Measurements from ENCODE around the gene NUDT1.

Gene NUDT1

DNA sequence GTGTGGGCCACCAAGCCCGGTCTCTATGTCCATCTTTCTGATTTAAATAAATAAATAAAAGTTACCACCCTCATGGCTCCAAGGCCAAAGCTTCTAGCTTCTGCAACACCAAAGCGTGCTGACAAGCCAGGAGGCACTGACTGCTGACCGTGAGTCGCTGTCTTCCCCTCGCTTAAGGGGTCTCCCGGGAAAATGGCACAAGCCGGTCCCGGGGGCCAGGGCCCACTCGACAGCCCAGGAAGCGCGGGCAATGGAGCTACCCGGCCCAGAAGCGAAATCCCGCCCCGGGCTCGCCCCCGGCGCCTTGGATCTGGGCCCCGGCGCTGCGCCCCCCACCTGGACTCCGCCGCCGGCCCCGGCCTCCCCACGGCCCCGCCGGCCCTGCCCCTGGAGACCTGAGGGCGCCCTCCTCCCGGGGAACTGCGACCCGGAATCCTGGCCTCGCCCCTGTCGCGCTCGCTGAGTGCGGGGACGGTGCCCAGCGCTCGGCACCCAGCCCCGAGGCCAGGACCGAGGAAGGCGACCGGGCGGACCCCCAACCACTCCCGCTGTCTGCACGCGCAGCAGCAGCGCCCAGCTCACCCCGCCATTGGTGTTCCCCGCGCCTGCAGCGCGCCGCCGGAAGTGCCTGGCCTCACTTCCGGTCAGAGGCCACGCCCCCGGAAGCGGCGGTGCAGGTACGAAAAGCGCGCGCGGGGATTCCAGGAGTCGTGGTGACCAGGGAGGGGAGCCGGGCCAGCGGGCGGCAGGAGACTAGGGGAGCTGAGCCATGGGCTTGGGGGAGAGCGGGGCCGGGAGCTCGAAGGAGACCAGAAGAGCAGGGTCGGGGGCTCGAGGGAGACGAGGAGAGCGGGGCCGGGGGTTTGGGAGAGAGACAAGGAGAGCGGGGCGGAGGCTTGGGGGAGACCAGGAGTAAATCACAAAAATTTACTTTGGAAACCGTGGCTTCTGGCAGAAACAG lies at the start of gene NUDT1, which contains the start of gene MRM2:
Gene NUDT1, plus strand, starts transcription at position 647 of the 961 bp plus-strand sequence. CDS start 2,349 bp downstream, outside the sequence.
Gene MRM2, minus strand, starts transcription at position 626 of the 961 bp plus-strand sequence. Its CDS starts 36 bp downstream, at position 590.
- DNase-seq = peak; percentile 92

DNA sequence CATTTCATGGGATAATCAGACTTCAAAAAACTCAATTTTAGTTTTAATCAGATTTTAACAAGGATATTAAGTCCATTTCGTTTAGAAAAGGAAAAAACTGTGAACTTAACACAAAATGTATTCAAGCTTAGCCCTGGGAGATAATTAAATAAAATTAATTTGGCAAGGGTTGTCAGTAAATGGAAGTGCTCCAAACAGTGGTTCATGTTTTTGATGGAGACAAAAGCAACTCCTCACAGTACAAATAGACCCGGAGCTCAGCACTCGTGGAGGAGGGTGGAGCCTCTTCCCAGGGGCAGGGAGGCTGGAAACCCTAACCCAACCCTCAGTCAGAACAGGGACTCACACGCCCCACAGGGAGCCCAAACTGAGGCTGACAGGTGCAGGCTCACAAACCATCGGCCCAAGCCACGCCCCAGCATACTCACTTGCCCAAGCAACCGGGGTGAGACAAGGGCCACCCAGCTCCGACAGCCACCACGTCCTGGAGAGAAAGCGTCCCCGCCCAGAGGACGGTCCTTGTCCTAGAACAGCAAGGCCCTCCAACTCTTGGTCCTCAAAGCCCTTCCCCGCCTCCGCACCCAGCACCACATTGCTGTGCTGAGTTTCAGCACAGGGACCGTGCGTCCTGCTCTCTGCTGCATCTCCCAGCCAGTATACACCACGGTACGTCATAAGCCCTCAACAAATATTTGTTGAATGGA lies 49.0 kb upstream of the NUDT1 start:
- no peak for DNase-seq

DNA sequence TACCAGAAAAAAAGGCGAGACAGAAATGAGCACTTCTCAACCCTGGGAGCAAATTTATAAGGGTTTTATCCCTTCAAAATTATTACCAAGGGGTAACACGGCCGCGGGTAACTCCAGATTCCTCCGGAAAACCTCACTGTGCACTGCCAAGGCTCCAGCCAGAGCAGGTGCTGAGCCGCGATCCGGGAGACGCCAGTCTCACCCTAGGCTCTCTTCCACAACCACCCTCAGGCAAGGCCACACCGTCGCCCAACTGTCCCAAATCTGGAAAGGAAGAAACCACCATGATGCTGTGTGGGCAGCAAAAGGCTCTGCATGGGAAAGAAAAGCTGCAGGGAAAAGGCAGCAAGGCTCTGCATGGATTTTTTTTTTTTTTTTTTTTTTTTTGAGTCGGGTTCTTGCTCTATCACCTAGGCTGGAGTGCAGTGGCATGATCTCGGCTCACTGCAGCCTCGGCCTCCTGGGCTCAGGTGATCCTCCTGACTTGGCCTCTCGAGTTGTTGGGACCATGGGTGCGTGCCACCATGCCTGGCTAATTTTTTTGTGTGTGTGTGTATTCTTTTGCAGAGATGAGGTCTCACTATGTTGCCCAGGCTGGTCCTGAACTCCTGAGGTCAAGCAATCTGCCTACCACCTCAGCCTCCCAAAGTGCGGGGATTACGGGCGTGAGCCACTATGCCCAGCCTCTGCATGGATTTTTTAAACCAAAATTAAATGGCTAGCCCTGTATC lies 48.3 kb upstream of the NUDT1 start:
- DNase-seq = no peak

DNA sequence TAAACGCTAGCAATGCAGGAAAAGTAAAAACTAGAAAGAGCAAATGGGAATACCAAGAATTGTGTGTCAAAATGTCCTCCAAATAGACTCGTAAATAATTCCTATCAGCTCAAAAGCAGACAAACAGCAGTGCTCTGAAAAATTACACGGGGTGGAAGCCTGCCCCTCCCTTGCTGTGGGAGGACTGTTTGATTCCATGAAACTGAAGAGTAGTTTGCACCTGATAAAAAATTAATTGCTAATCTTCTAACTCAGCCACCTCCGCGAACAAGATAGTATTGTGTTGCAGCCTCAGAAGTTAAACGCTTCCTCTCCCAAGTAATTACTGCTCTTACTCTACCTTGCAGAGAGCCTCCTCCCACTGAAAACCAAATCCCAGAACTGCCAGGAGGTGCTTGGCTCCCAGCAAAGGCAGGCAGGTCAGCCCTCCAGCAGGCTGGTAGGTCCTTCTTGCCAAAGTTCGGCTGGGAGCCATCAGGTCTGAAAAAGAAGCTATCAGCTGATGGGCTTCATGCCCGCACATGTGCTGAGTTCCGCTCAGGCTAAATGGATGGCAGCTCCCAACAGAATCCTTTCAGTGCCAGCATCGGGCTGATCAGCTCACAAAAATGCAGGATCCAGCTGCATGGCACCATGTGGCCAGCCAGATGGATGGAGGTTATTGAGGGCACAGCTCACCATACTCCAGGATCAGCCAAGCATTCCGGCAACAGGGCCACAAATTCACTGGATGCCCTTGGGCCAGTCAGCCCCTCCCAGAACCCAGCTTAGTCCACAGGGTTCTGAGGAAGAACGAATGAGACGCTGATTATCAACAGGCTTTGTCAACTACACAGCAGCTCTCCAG lies 46.4 kb upstream of the NUDT1 start:
- DNase-seq = no peak

DNA sequence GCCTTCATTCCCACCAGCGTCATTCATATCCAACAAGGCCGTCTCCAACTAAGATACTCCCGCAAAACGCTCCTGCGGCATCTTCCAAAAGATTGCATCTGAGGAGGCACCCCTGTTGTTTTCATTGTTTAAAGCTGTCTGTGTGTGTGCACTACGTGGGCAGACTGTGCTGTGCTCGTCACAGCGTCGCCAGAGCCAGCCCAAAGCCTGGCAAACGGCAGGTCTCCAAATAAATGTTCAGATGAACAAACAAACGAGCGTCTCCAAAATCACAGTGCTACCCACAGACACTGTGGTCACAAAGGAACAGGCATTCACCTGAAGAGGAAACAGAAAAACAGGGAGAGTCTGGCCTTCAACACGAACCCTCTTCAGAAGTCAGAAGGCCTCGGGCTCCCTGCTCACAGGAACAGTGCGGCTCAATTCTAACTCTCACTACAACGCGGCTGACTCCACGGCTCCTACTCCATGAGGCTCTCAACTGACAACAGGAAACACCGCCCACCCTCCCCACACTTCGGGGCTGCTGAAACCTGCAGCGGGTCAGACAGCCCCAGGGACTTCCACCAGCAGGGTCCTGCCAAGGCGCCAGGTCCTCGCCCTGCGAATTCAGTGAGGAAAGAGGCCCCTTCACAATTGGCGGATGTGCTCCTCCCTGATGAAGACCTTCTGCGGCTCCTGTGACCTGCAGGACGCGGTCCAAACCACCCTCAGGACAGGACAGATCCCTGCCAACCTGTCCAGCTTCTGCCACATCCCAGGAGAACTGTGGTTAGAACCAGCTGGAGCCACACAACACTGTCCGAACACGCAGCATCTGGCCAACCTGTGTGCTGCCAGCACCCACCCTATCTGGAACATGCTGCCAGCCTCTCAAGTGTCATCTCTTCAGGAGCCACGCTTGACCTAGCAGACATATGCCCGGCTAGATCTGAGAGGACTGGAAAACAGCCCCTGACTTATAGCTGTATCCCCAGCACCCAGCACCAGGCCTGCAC lies 45.3 kb upstream of the NUDT1 start:
- DNase-seq = no peak

DNA sequence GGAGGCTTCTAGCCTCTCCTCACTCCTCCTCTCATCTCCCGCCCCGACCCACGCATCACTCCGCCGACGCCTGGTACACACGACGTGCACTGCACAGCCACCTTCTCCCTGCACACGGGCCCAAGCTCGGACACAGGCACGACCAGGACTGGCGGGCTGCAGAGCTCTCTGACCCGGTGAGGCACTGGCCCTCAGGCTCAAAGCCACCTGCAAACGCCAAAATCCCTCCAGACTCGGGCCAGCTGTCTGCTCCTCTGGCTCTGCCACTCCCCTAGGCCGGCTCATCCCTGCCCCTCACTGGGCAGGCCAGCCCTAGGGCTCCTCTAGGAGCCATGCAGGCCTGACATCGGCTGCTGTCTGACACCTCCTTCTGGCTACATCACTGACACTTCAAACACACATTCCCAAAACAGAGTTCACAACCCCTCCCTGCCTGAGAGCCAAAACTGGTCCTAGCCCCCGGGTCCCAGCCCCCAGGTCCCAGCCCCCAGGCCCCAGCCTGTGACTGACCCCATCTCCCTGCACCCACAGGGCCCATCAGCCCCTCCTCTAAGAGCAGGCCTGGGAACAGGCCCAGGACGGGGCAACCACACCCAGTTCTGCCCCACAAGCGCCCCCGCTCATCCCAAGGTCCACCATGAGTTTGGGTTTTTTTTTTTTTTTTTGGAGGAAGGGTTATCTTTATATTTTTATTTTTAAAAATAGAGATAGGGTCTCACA lies 44.4 kb upstream of the NUDT1 start:
- DNase-seq = no peak

DNA sequence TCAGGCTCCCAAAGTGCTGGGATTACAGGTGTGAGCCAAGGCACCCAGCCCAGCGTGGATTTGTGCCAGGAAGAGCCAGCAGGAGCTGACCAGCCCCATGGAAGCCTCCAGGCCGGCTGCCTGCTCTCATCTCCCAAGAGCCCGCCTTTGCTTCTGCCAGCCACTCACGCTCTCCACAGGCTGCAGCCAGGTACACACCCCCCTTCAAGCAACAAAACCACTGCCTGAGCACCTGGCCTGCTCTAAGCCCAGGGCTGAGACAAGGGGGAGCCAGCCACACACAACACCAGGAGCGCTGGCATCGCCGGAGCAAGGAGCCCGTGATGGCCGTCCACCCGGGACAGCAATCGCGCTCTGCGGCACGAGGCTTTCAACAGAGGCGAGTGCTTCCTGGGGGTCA lies 43.8 kb upstream of the NUDT1 start:
- DNase-seq = no peak

DNA sequence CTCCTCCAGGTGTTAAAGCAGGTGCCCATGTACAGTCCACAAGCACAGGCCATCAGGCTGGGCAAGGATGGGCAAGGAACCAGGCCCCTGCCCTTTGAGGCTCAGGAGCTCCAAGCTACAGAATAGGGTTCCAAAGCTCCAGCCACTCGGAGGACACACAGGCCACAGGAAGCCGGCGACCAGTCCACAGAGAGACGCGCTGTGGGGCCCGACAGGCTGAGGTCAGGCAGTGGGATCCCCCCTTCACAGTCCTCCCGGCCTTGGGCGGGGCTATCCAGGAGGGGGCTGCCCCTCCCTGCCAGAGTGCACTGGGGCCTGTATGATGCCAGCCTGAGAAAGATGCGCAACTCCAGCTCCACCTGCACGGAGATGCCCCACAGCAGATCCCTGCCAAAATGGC lies 43.3 kb upstream of the NUDT1 start:
- DNase-seq = no peak

DNA sequence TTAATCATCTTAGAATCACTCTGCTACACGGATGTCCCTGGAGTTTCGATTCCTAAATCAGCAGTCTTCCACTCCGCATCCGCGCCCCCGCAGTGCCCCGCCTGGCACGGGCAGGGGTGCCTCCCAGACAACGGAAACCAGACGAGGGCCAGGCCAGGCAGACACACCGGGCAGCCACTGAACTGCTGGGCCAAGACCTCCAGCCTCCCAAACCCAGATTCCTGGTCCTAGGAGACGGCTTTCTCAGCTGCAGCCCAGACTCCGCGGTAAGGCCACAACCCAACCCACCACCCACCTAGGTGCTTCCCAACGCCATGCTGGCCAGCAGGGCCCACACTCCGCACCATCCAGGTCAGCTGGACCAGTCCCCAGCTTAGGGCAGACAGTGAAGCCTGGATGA lies 42.5 kb upstream of the NUDT1 start:
- DNase-seq = no peak

DNA sequence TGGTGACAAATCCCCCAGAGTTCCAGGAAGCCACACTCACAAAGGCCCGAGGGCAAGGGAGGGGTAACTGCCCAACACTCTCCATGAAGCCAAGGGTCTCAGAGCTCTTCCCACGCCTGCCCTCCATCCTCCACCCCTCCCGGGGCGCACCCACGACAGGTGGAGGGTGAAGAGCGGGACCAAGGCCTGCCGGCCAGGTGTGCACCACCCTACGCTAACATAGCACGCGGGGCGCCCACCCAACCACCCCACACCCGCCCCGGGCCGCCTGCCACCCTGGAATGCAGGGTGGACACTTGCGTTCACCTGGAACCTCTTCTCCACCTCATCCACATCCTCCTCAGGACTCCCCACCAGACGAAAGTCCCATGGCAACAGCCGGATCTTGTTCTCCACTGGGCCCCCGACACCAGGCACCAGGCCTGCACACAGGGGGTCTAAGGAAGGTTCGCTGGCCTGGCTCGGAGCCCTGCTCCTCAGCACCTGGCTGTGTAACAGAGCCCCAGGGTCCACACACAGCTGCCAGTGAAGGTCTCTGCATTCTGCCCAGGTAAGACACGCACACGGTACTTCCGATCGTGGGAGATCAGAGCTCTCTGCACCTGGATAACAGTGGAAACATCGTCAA lies 42.0 kb upstream of the NUDT1 start:
- DNase-seq = no peak

DNA sequence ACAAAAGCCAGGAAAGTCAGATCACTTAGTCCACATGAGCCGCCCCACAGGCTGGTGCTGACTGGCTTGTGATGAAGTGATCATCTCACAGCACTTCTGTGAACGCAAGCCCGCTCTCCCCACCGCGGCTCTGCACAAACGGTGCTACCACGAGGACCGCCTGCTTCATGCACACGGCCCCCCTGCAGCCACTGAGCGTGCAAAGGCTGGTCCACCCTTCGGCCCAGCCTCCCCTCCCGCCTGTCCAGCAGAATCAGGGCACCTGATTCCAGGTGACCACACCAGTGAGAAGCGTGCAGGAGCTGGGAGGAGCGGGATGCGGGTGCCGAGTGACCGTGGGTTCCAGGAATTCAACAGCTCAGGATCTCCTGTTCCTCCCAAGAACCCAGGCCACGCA lies 41.4 kb upstream of the NUDT1 start:
- DNase-seq = no peak

DNA sequence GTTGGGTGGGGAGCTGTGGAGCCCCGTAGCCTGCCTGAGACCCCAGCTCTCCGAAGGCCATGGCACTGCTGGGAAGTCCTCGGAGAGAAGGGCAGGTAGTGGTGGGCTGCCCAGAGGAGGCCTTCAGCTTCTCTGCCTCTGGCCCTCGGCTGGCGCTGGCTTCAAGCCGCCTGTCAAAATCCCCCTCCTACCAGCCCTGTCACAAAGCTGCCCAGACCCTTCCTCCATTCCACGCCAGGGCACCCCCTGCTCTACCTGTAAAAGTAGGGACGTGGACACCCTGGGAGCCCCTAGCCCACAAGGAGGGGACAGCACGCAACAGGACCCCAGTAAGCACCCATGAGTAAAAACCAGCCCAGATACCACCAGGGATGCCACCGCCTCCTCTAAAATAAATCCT lies 40.9 kb upstream of the NUDT1 start:
- DNase-seq = no peak

DNA sequence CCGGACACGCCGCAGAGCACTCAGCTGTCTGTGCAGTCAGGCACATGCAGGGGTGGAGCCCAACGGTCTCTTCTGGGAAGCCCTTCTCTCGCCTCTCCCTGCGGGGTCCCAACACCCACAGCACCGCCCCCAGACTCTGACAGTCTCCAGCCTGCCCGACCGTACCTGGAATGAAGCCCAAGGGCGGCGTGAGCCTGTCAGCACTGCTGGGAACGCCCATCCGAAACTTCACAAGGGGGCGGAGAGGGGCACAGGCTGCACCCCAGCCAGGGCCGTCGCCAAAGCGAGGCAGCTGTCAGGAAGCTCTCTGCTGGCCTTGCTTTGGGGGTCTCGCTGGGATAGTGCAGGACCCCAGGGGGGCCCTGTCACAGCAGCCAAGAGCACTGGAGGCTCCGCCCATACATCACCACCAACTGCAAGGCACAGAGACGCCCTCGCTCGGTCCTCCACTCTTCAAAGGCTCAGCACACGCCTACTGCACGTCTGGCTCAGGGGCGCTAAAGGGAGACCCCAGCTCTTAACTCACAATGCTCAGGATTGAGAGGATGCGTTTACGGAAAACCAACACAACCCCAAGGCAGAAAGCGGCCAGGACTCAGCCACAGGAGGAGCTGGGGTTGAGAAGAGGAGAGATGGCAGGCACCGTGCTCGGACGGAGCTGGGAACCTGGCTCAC lies 40.2 kb upstream of the NUDT1 start:
- no peak for DNase-seq

DNA sequence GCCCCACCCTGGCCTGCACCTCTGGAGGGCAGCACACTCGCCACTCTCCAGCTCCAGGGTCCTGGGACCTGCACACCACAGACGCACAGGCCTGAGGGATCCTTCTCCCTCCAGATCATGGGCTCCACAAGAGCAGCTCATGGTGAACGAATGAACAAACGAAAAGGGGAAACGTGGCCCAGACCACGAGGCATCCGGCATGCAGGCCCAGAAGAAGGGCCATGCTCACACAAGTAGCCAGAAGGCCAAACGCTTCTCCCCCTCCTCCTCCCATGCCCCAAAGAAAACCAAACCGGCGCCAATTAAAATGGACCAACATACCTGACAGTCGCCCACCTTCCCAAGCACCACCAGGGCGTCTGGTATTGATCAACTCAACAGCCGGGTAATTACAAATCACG lies 39.7 kb upstream of the NUDT1 start:
- no peak for DNase-seq

DNA sequence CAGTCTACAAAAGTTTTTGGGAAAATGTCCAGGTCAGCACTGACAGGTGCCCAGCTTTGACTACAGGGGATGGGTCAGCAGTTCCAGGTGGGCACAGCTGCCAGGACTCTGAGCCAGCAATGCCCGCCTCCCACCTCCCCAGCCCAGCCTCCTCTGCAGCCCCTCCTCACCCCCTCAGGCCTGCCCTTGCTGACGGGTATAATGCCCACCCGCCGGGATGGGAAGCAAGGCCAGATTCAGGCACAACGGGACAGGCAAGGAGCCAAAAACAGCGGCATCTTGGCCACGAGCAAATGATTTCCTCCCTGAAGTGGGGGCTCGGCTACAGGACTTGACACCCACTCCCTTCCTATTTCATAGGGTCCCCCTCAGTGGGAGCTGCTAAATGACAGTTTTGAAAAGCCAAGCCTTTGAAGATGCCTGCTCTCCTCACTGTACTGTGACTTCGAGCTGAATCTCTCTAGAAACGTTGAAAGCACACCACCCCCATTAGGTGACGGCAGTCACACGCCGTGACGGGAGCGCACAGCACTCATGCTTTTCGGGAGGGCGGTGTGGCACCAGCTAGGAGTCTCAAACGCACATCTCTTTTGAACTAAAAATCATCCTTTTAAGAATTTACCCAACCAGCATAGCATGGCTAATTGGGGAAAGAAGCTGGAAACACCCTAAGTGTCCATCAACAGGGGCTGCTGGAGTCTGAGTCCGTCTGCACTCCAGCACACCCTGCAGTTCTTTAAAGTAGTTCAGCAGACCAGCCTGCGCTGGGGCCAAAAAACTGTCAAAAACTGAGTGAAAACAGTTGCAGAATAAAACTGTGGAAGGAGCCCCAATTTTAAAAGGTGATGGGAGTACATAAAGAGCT lies 38.9 kb upstream of the NUDT1 start:
- no peak for DNase-seq

DNA sequence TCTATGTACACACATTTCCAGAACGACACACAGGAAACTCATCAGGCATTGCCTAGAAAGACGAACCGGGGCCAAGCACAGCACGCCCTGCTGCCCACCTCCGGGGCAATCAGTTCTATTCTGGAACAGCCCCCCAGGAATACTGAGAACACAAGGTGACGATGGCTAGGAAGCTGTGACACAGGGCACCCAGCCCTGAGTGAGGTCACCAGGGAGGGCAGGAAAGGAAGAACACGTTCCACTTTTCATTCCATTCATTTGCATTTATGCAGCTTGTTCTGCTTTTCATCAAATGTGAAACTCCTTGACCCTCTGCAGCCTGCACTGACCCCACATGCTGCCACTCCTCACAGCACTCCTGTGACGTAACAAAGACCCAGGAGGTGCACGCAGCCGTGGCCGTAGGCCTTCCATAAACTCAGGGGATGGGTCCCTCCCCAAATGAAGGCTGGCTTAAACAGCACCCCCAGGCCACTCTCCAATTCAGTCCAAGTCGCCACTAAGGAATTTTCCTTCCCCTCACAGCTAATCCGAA lies 38.2 kb upstream of the NUDT1 start:
- DNase-seq = no peak

DNA sequence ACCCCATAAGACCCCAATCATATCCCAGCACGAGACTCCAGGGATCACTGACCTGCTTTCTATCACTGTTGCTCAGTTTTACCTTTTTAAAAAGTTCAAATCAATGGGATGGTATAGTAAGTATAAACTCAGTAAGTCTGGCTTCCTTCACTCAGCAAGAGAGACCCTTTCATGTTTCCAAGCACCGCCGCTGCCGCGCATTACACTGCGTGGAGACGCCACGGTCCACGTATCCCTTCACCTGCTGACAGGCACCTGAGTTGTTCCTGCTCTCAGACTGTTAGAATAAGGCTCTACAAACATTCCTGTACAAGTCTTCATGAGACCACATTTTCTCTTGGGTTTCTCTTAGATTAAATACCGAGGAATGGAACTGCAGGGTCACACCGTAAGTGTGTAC lies 37.6 kb upstream of the NUDT1 start:
- no peak for DNase-seq

Measured in retina (tissue), 1 donor.